Activated B cell treated with CpG ODN at 0.5 μM for 24 hours (primary cell): ENCODE data around the gene RPS24. TPM values are rescaled to one million over a fixed set of nuclear protein-coding genes. Genes with fewer than 3 reads are reported as not detected.
"Not testable (repeated sequence)": the region's sequence is repeated elsewhere in the genome, so short reads cannot be mapped to it uniquely, and the experiment has no call there.

Experiments
- ATAC-seq: fragments of 200-7000 bp; cut with Tn5 transposase; one replicate; pipeline ENCODE4 v1.10.0; 2021; ENCODE audit warnings: low read depth, mild to moderate bottlenecking, moderate library complexity
- CTCF ChIA-PET: fragments of 350-600 bp; sonication (Branson Sonifier 250); formaldehyde crosslinking; loops from one replicate; lab custom pipeline; 2021; ENCODE audit warnings: antibody characterized with exemption; lab: Charles Lee
- POLR2A ChIA-PET: fragments of 350-600 bp; sonication (Branson Sonifier 250); formaldehyde crosslinking; loops from one replicate; lab custom pipeline; 2021; ENCODE audit warnings: antibody characterized with exemption; lab: Charles Lee
- DNase-seq: peaks from one replicate; pipeline ENCODE4 v3.0.0; 2022
- H3K27ac Mint-ChIP-seq: one replicate; pipeline ENCODE4 v1.8.0; 2020; ENCODE audit warnings: mixed read lengths
- H3K27me3 Mint-ChIP-seq: one replicate; pipeline ENCODE4 v1.8.0; 2021; ENCODE audit warnings: mixed read lengths
- H3K36me3 Mint-ChIP-seq: one replicate; pipeline ENCODE4 v1.8.0; 2021; ENCODE audit warnings: low read depth, mixed read lengths
- H3K4me1 Mint-ChIP-seq: one replicate; pipeline ENCODE4 v1.8.0; 2021; ENCODE audit warnings: mixed read lengths
- H3K4me3 Mint-ChIP-seq: one replicate; pipeline ENCODE4 v1.8.0; 2020; ENCODE audit warnings: mild to moderate bottlenecking, mixed read lengths
- H3K9me3 Mint-ChIP-seq: one replicate; pipeline ENCODE4 v1.8.0; 2020; ENCODE audit warnings: mixed read lengths
- CTCF ChIP-seq: fragments of 200-600 bp; IDR thresholded peaks from one replicate; pipeline ENCODE4 v1.8.0; 2022; ENCODE audit warnings: antibody characterized with exemption, mild to moderate bottlenecking
- intact Hi-C: fragments of 100-400 bp; cut with micrococcal nuclease; formaldehyde crosslinking; loops from one replicate; pipeline ENCODE4 v1.15.1; 2024
- total RNA-seq: library from RNA; stranded (reverse); gene quantifications from 2 replicates; pipeline ENCODE4 v1.2.3, GENCODE V29; 2022

The RPS24 gene
- total RNA-seq, result 2,004 and 2,355 TPM in 2 replicates

GRCh38 chr10:78033637-78034470 lies at the start of gene RPS24:
RPS24 (plus strand) TSS chr10:78033863; CDS start chr10:78033902, 39 bp downstream.
- POLR2A ChIA-PET, result interaction anchor here (0.7 to 1.4 kb wide), 6 partner anchors 9 to 1233 kb away, joined by 3 to 4 read pairs (median 3); no protein-coding TSS in a partner anchor
- CTCF ChIA-PET, result no interaction called here
- peak; percentile 91 for ATAC-seq
- Mint-ChIP-seq H3K4me3 (peak within 1 kb of the TSS; percentile 92), H3K27ac (peak within 1 kb of the TSS; percentile 51), H3K9me3 (no peaks in the 10 kb centered on the region), H3K4me1 (peaks cover 62% of the 10 kb centered on the region), H3K27me3 (no peaks in the 10 kb centered on the region), H3K36me3 (peaks cover 61% of the 10 kb centered on the region)
- DNase-seq, result peak; percentile 90
- intact Hi-C loops, result loop anchor here (1.0 to 10.0 kb wide), 5 partner anchors 160 to 1901 kb away; partner anchors contain the start of gene ZMIZ1
- TF ChIP-seq CTCF, result no peak

GRCh38 chr10:77984986-77985385 lies 48.7 kb upstream of the RPS24 start:
- ChIA-PET POLR2A (no interaction called here), CTCF (no interaction called here)
- H3K36me3 Mint-ChIP-seq, result peaks cover 97% of the 10 kb centered on the region
- H3K4me1 Mint-ChIP-seq, result no peaks in the 10 kb centered on the region
- no peaks in the 10 kb centered on the region for H3K9me3 Mint-ChIP-seq
- TF ChIP-seq CTCF, result no peak
- no peak overlapping the region for H3K4me3 Mint-ChIP-seq
- H3K27me3 Mint-ChIP-seq, result no peaks in the 10 kb centered on the region
- ATAC-seq, result no peak
- no peak for DNase-seq
- intact Hi-C loops, result no loop called here
- no peak overlapping the region for H3K27ac Mint-ChIP-seq

- POLR2A ChIA-PET, result no interaction called here
- no peak for TF ChIP-seq CTCF
- DNase-seq, result no peak
- no peaks in the 10 kb centered on the region for H3K4me1 Mint-ChIP-seq
- CTCF ChIA-PET, result no interaction called here
- ATAC-seq, result no peak
- H3K4me3 Mint-ChIP-seq, result no peak overlapping the region
- intact Hi-C loops, result no loop called here
- peaks cover 94% of the 10 kb centered on the region for H3K36me3 Mint-ChIP-seq
- no peaks in the 10 kb centered on the region for H3K9me3 Mint-ChIP-seq
- no peak overlapping the region for H3K27ac Mint-ChIP-seq
- H3K27me3 Mint-ChIP-seq, result no peaks in the 10 kb centered on the region
Observed at GRCh38 chr10:77987671-77988255, 45.9 kb upstream of the RPS24 start.

GRCh38 chr10:77989081-77989724 lies 44.5 kb upstream of the RPS24 start:
- POLR2A ChIA-PET, result interaction anchor here (0.8 kb wide), 1 partner anchor 10 kb away, joined by 4 read pairs; no protein-coding TSS in a partner anchor
- no peak overlapping the region for H3K4me3 Mint-ChIP-seq
- CTCF ChIA-PET, result no interaction called here
- DNase-seq, result no peak
- intact Hi-C loops, result no loop called here
- H3K27me3 Mint-ChIP-seq, result no peaks in the 10 kb centered on the region
- H3K4me1 Mint-ChIP-seq, result no peaks in the 10 kb centered on the region
- no peaks in the 10 kb centered on the region for H3K9me3 Mint-ChIP-seq
- ATAC-seq, result no peak
- no peak for TF ChIP-seq CTCF
- peaks cover 94% of the 10 kb centered on the region for H3K36me3 Mint-ChIP-seq
- no peak overlapping the region for H3K27ac Mint-ChIP-seq

- ChIA-PET POLR2A (no interaction called here), CTCF (no interaction called here)
- no peak overlapping the region for H3K27ac Mint-ChIP-seq
- ATAC-seq (no peak), DNase-seq (no peak)
- H3K4me3 Mint-ChIP-seq, result no peak overlapping the region
- peaks cover 80% of the 10 kb centered on the region for H3K36me3 Mint-ChIP-seq
- H3K9me3 Mint-ChIP-seq, result no peaks in the 10 kb centered on the region
- intact Hi-C loops, result no loop called here
- no peak for TF ChIP-seq CTCF
- H3K27me3 Mint-ChIP-seq, result no peaks in the 10 kb centered on the region
- H3K4me1 Mint-ChIP-seq, result no peaks in the 10 kb centered on the region
Observed at GRCh38 chr10:77993620-77994019, 40.0 kb upstream of the RPS24 start.

- H3K36me3 Mint-ChIP-seq, result peaks cover 76% of the 10 kb centered on the region
- H3K9me3 Mint-ChIP-seq, DNase-seq, H3K4me3 Mint-ChIP-seq, H3K27ac Mint-ChIP-seq, H3K27me3 Mint-ChIP-seq, H3K4me1 Mint-ChIP-seq, POLR2A ChIA-PET, ATAC-seq, intact Hi-C loops, CTCF ChIA-PET: not testable (repeated sequence)
Observed at GRCh38 chr10:77998780-77999179, 34.9 kb upstream of the RPS24 start.
